Kidney epithelial cell (primary cell): ENCODE results near the gene PHRF1. TPM values are rescaled to one million over a fixed set of nuclear protein-coding genes. Genes with fewer than 3 reads are reported as not detected.

Experiments used
- DNase-seq: peaks from one replicate; pipeline ENCODE4 v3.0.0-alpha.2; 2010; ENCODE audit warnings: low read depth
- H3K27me3 ChIP-seq: 2 replicates; pipeline ENCODE4 v1.6.0; 2011; ENCODE audit warnings: low read length; ENCODE audit not compliant: control insufficient read depth, insufficient read depth
- H3K36me3 ChIP-seq: 2 replicates; pipeline ENCODE4 v1.5.1; 2011; ENCODE audit warnings: low read length; ENCODE audit not compliant: control insufficient read depth, insufficient read depth
- H3K4me3 ChIP-seq: 2 replicates; pipeline ENCODE4 v1.5.1; 2011; ENCODE audit warnings: low read depth, mild to moderate bottlenecking, control low read depth, low read length
- CTCF ChIP-seq: IDR thresholded peaks from 2 replicates; pipeline ENCODE4 v1.5.1; 2011; ENCODE audit warnings: mild to moderate bottlenecking, moderate library complexity, low read length, control low read depth, inconsistent platforms; ENCODE audit not compliant: insufficient read depth, poor library complexity, severe bottlenecking
- total RNA-seq: library from RNA; depleted of rRNA; stranded (reverse); fragments of >200 nt; gene quantifications from 2 replicates; pipeline ENCODE4 v1.2.3, GENCODE V29; 2015

Gene PHRF1
- total RNA-seq, 1 donor from 2014 or later: 33.0 TPM

GRCh38 chr11:620935-621814, 44.9 kb downstream of the PHRF1 start:
- Histone ChIP-seq H3K27me3 (peaks cover 36% of the 10 kb centered on the region), H3K36me3 (no peaks in the 10 kb centered on the region), H3K4me3 (no peak overlapping the region)
- no peak for TF ChIP-seq CTCF
- DNase-seq: no peak

GRCh38 chr11:621838-622237, 45.6 kb downstream of the PHRF1 start:
- no peak overlapping the region for H3K4me3 ChIP-seq

GRCh38 chr11:623349-623869, 47.1 kb downstream of the PHRF1 start:
- no peaks in the 10 kb centered on the region for H3K36me3 ChIP-seq
- no peak for DNase-seq
- TF ChIP-seq CTCF: no peak
- H3K27me3 ChIP-seq: peaks cover 53% of the 10 kb centered on the region
- H3K4me3 ChIP-seq: no peak overlapping the region

More at GRCh38 chr11:621838-622237, 45.6 kb downstream of the PHRF1 start:
- Histone ChIP-seq H3K36me3 (no peaks in the 10 kb centered on the region), H3K27me3 (peaks cover 42% of the 10 kb centered on the region)
- TF ChIP-seq CTCF: no peak
- DNase-seq: no peak

- Histone ChIP-seq H3K27me3 (peaks cover 53% of the 10 kb centered on the region), H3K4me3 (no peak overlapping the region), H3K36me3 (no peaks in the 10 kb centered on the region)
- no peak for DNase-seq
- TF ChIP-seq CTCF: no peak
These were observed 47.9 kb downstream of the PHRF1 start for GRCh38 chr11:623999-624704.

GRCh38 chr11:624705-625635, 48.7 kb downstream of the PHRF1 start, which contains the start of gene CDHR5:
TSS of gene CDHR5 (minus strand) at chr11:624955. CDS start at chr11:624902, 53 bp downstream.
- Histone ChIP-seq H3K36me3 (no peaks in the 10 kb centered on the region), H3K27me3 (peaks cover 52% of the 10 kb centered on the region), H3K4me3 (no peak within 1 kb of the TSS)
- no peak for DNase-seq
- TF ChIP-seq CTCF: no peak
